ENCODE results near the gene CCDC157.

CCDC157 gene

DNA sequence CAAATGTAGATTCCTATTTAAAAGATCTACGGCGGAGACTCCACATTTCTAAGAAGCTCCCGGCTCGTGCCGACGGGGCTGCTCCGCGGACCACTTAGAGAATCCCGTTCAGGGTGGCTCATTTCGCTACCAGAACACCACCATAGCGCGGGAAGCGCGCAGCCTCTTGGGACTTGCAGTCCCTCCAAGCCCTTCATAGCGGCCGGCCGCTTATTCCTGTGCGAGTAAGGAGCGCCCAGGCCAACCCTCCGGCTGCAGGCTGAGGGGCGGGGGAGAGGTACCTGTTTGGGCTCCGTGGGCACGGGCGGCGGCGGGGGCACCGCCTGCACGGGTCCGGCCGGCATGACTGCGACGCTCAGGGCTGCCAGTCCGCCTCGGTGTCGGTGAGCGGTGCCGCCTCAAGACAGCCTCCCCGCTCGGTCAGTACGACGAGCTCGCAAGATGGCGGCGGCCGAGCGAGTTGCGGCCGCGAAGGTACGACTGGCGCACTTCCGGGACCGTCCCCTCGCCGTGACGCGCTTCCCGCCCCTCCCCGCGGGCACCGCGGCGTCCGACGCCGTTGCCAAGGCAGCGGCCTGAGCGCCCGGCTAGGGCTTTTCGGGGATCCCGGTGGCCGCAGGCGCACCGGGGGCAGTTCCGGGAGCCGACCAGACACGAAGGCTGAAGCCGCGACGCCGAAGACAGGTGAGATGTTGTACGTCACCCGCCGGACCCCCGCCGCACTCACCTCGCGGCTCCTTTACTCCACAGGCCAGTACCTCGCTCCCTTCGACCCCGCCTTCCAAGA, at the start of gene CCDC157, which contains the start of gene SF3A1:
Gene CCDC157, plus strand, starts transcription at position 559 of the 787 bp plus-strand sequence. CDS start 8,994 bp downstream, outside the sequence.
Gene SF3A1, minus strand, starts transcription at position 446 of the 787 bp plus-strand sequence. Its CDS starts 102 bp downstream, at position 344.
- TF ChIP-seq CREB1 (IDR thresholded peaks at IDR 0.05; ENCODE audit: low read depth) (peak; percentile 88), NFIC (IDR thresholded peaks at IDR 0.05) (no peak), RAD21 (IDR thresholded peaks at IDR 0.05; ENCODE audit: low read depth) (no peak), EGR1 (IDR thresholded peaks at IDR 0.05) (no peak; the same call in 1 of the 2 replicates), EP300 (IDR thresholded peaks at IDR 0.05; ENCODE audit: borderline replicate concordance) (peak; percentile 31; the same call in 1 of the 2 replicates), TCF12 (IDR thresholded peaks at IDR 0.05; ENCODE audit: low read depth) (peak; percentile 37; the same call in 1 of the 2 replicates), TEAD4 (IDR thresholded peaks at IDR 0.05) (peak; percentile 34), CEBPB (IDR thresholded peaks at IDR 0.05) (no peak), REST (IDR thresholded peaks at IDR 0.05; ENCODE audit: low read depth) (no peak), YY1 (IDR thresholded peaks at IDR 0.05; ENCODE audit: low read depth) (peak; percentile 97), TAF1 (IDR thresholded peaks at IDR 0.05; ENCODE audit: low read depth) (peak; percentile 78), MAX (IDR thresholded peaks at IDR 0.05) (peak; percentile 76), ZBTB7A (IDR thresholded peaks at IDR 0.05; ENCODE audit: low read depth) (peak; percentile 15; the same call in 1 of the 2 replicates)
- TF ChIP-seq, protein P1, sequence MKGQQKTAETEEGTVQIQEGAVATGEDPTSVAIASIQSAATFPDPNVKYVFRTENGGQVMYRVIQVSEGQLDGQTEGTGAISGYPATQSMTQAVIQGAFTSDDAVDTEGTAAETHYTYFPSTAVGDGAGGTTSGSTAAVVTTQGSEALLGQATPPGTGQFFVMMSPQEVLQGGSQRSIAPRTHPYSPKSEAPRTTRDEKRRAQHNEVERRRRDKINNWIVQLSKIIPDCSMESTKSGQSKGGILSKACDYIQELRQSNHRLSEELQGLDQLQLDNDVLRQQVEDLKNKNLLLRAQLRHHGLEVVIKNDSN (IDR thresholded peaks at IDR 0.05) = no peak

DNA sequence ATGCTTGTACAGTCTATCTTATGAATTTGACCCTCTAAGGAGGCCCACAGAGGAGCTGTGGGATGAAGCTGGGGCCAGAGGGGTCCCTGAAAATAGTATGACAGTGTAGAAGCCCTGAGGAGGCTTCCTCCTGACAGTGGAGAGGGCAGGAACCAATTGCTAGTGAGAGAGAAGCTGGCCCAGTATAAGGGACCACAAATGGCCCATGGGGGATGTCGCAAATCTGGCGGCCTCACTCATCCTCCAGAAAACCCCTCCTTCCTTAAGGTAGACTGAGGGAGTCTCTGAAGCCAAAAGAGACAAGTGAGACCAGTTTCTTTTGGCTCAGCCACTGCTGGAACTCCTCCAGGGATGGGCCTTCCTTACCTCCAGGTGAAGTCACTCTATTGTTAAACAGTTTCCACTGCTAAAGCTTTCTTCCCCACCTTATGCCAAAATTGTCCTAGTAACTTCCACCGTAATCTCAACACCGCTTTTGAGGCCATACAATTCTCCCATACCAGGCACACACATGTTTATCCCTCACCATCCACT, 49.7 kb upstream of the CCDC157 start:
- TF ChIP-seq NFIC (IDR thresholded peaks at IDR 0.05) (peak; percentile 54), REST (IDR thresholded peaks at IDR 0.05; ENCODE audit: low read depth) (no peak), EGR1 (IDR thresholded peaks at IDR 0.05) (no peak)

- no peak for TF ChIP-seq NFIC (IDR thresholded peaks at IDR 0.05)
- TF ChIP-seq TEAD4 (IDR thresholded peaks at IDR 0.05) = peak; percentile 18; the same call in 1 of the 2 replicates
Measured at GRCh38 chr22:30308093-30308492, 48.7 kb upstream of the CCDC157 start.

DNA sequence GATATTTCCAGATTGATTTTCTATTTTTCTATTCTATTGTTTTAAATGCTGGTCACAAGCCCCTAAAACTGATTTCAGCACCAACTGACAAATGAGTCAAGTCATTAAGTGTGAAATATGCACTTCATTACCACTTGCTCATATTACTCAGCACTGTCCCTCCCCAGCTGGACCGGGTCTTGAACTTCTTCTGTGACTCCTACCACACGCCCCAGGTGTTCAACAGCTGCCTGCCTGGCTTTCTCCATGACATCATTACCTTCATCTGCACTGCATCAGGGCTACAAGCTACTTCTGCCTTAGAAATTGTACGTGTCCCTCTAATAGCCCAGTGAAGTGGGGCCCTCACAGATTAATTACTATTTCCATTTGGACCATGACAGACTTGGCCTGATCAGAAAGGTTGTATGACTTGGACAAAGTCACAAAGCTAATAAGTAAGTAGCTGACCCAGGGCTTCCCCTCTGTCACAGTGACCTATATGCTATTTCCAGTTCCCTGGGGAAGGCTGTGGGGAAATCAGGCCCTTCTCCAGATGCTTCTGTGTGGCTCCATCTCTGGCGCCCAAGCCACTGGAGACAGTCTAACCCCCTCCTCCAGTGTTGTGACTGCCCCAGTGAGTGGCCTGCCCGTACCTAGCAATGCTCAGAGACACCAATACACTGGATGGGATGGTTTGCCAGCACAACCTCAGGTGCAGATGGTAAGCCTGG, 48.1 kb upstream of the CCDC157 start:
- TF ChIP-seq TCF12 (IDR thresholded peaks at IDR 0.05; ENCODE audit: low read depth) (peak; percentile 63), TEAD4 (IDR thresholded peaks at IDR 0.05) (no peak)

DNA sequence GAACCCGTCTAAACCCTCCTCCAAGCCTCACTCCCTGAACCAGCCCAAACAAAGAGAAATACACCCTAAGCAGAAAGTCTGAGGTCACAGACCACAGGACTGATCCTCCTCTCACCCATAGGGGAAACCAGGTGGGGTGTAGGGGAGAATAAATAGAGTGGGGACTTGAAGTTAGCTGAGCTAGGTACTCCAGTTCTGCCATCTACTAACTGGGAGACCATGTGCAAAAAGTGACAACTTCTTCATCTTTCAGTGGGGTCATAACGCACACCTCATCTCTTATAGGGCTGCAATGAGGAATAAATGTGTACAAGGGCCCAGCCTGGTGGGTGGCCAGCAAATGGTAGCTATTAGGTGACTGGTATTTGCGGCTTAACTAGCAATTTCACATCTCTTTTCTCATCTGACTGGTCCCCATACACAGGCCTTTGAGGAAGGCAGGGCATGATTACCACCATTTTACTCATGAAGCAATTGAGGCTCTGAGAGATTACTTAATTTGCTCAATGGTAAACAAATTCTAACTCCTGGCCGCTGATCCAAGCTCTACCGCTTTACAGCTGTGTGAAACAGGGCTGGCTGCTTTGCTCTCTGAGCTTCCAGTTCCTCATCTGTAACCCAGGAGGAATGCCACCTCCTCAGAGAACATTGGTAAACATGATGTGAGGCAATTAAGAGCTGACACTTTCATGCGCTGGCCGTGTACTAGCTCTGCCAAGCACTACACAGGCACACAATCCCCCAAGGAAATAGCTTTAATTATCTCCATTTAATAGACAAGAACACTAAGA, 46.7 kb upstream of the CCDC157 start:
- TF ChIP-seq ZBTB7A (IDR thresholded peaks at IDR 0.05; ENCODE audit: low read depth) (no peak), RAD21 (IDR thresholded peaks at IDR 0.05; ENCODE audit: low read depth) (no peak), MAX (IDR thresholded peaks at IDR 0.05) (no peak), CREB1 (IDR thresholded peaks at IDR 0.05; ENCODE audit: low read depth) (no peak), REST (IDR thresholded peaks at IDR 0.05; ENCODE audit: low read depth) (no peak), EGR1 (IDR thresholded peaks at IDR 0.05) (no peak), TAF1 (IDR thresholded peaks at IDR 0.05; ENCODE audit: low read depth) (no peak), TCF12 (IDR thresholded peaks at IDR 0.05; ENCODE audit: low read depth) (no peak), EP300 (IDR thresholded peaks at IDR 0.05; ENCODE audit: borderline replicate concordance) (no peak), TEAD4 (IDR thresholded peaks at IDR 0.05) (no peak), YY1 (IDR thresholded peaks at IDR 0.05; ENCODE audit: low read depth) (no peak), CEBPB (IDR thresholded peaks at IDR 0.05) (no peak), FOXM1 (IDR thresholded peaks at IDR 0.05; ENCODE audit: borderline replicate concordance, low read depth) (no peak), NFIC (IDR thresholded peaks at IDR 0.05) (no peak)
- TF ChIP-seq, protein P1 (IDR thresholded peaks at IDR 0.05) = no peak
